K562 (cell line): ENCODE measurements around the gene VWA1. TPM values are rescaled to one million over a fixed set of nuclear protein-coding genes. Genes with fewer than 3 reads are reported as not detected.

Experiments used
- E2F8 ChIP-seq: fragments of 450-650 bp; IDR thresholded peaks from 2 replicates; pipeline ENCODE4 v1.7.1; 2018; ENCODE audit warnings: mild to moderate bottlenecking, low read depth; ENCODE audit not compliant: partially characterized antibody
- ELK3 ChIP-seq: fragments of 450-650 bp; formaldehyde crosslinking; IDR thresholded peaks from 2 replicates; pipeline ENCODE4 v1.4.0; 2020; ENCODE audit warnings: mild to moderate bottlenecking
- EWSR1 ChIP-seq: fragments of 450-650 bp; IDR thresholded peaks from 2 replicates; pipeline ENCODE4 v1.6.1; 2018; ENCODE audit warnings: borderline replicate concordance, mild to moderate bottlenecking, low read depth, moderate library complexity; ENCODE audit not compliant: partially characterized antibody
- GATA2 ChIP-seq: sonication (generic); formaldehyde crosslinking; IDR thresholded peaks from 2 replicates; pipeline ENCODE4 v1.4.0; 2020; ENCODE audit warnings: mild to moderate bottlenecking, missing genetic modification reagents
- HCFC1 ChIP-seq: IDR thresholded peaks from 2 replicates; pipeline ENCODE4 v1.6.1; 2012; ENCODE audit warnings: low read depth, low read length, improper control_type of control experiment
- JUN ChIP-seq, 2 experiments: sonication (generic) in 1 of 2; formaldehyde crosslinking in 1 of 2; IDR thresholded peaks; 2 replicates each; pipeline versions ENCODE4 v1.6.1 to v1.8.0; 2012 to 2022; ENCODE audit warnings: borderline replicate concordance in 2 of 2, mild to moderate bottlenecking in 2 of 2, improper control_type of control experiment in 1 of 2, low read depth in 1 of 2, low read length in 1 of 2, missing genetic modification reagents in 1 of 2
- NR2F6 ChIP-seq: fragments of 450-650 bp; formaldehyde crosslinking; IDR thresholded peaks from 2 replicates; pipeline ENCODE4 v1.4.0; 2020; ENCODE audit warnings: mild to moderate bottlenecking
- STAG1 ChIP-seq: sonication (generic); formaldehyde crosslinking; IDR thresholded peaks from 2 replicates; pipeline ENCODE4 v1.5.0; 2020; ENCODE audit warnings: missing genetic modification reagents, borderline replicate concordance
- ZBTB2 ChIP-seq: fragments of 450-650 bp; IDR thresholded peaks from 2 replicates; pipeline ENCODE4 v1.6.1; 2016; ENCODE audit warnings: antibody characterized with exemption
- ZNF347 ChIP-seq: fragments of 450-650 bp; formaldehyde crosslinking; IDR thresholded peaks from 2 replicates; pipeline ENCODE4 v1.4.0; 2020; ENCODE audit warnings: low read depth, mild to moderate bottlenecking, moderate library complexity
- ZNF639 ChIP-seq, 2 experiments: fragments of 200-800 bp in 1 of 2; sonication (Bioruptor generic) in 1 of 2; sonication (generic) in 1 of 2; formaldehyde crosslinking in 1 of 2; IDR thresholded peaks in 1 of 2; conservative IDR thresholded peaks in 1 of 2; 2 replicates each; pipeline versions ENCODE4 v1.5.0 to v1.6.1; 2016 to 2020; ENCODE audit warnings: missing compliant biosample characterization in 1 of 2, missing genetic modification characterization in 1 of 2, missing genetic modification reagents in 1 of 2
- polyA plus RNA-seq, 8 experiments: library from polyadenylated mRNA; depleted of rRNA in 4 of 8; stranded (reverse) in 5 of 8; unstranded in 3 of 8; fragments of >200 nt; fragmentation: Nextera tagmentation in 2 of 8; fragmentation: Illumina TruSeq in 1 of 8; extraction: Ambion mirVana in 2 of 8; extraction: Trizol in 1 of 8; gene quantifications; 2 replicates each; pipeline versions ENCODE4 v1.2.1 to v1.2.3, GENCODE V29; 2011 to 2014; ENCODE audit warnings: inconsistent platforms in 1 of 8, missing spikeins in 1 of 8
- total RNA-seq, 7 experiments: library from RNA; depleted of rRNA in 6 of 7; stranded (reverse); fragments of >200 nt in 6 of 7; fragmentation: Illumina TruSeq in 2 of 7; extraction: Trizol in 2 of 7; gene quantifications; 2 replicates each; pipeline versions ENCODE4 v1.2.1 to v1.2.3, GENCODE V29; 2011 to 2021; ENCODE audit warnings: low replicate concordance in 1 of 7

The VWA1 gene
- total and polyA plus RNA-seq, 9 of the 15 experiments (the other 6 are each of a cell fraction or from before 2014, with no cell fraction given) = 0.01 to 6.4 (median 0.85) TPM

GRCh38 chr1:1407636-1408318 is 27.7 kb upstream of the VWA1 start (continued):
- TF ChIP-seq ZNF639 (CRISPR knock-in tag; conservative IDR thresholded peaks at IDR 0.05 in 1 of 2, IDR thresholded peaks at IDR 0.05 in 1 of 2) (no peak), HCFC1 (no peak), EWSR1 (no peak), GATA2 (CRISPR knock-in tag) (no peak), ELK3 (CRISPR knock-in tag) (no peak), ZNF347 (CRISPR knock-in tag) (no peak), E2F8 (no peak), STAG1 (no peak), JUN (IDR thresholded peaks at IDR 0.05; ENCODE audit: borderline replicate concordance, low read depth, low read length) (no peak), JUN (CRISPR knock-in tag; IDR thresholded peaks at IDR 0.05; ENCODE audit: borderline replicate concordance) (peak; percentile 84; the same call in 1 of the 2 replicates), ZBTB2 (0 out of 2 replicates have a peak, but pooled peaks have one; percentile 24), NR2F6 (CRISPR knock-in tag) (no peak)
